Endothelial cell (in vitro differentiated cells): ENCODE results near the gene RAB31. TPM values are rescaled to one million over a fixed set of nuclear protein-coding genes. Genes with fewer than 3 reads are reported as not detected.

Source experiments
- DNase-seq: peaks from one replicate; pipeline ENCODE4 v3.0.0; 2021; ENCODE audit warnings: low spot score
- H3K27ac Mint-ChIP-seq: one replicate; pipeline ENCODE4 v1.8.0; 2021; ENCODE audit warnings: mixed read lengths, inconsistent platforms; ENCODE audit not compliant: unreplicated experiment
- H3K27me3 Mint-ChIP-seq: one replicate; pipeline ENCODE4 v1.8.0; 2021; ENCODE audit warnings: mild to moderate bottlenecking, moderate library complexity, mixed read lengths, inconsistent platforms; ENCODE audit not compliant: unreplicated experiment
- H3K36me3 Mint-ChIP-seq: one replicate; pipeline ENCODE4 v1.8.0; 2021; ENCODE audit warnings: mild to moderate bottlenecking, low read depth, mixed read lengths, inconsistent platforms; ENCODE audit not compliant: unreplicated experiment
- H3K4me1 Mint-ChIP-seq: one replicate; pipeline ENCODE4 v1.8.0; 2021; ENCODE audit warnings: mild to moderate bottlenecking, mixed read lengths, inconsistent platforms; ENCODE audit not compliant: unreplicated experiment
- H3K4me3 Mint-ChIP-seq: one replicate; pipeline ENCODE4 v1.8.0; 2021; ENCODE audit warnings: mild to moderate bottlenecking, mixed read lengths, inconsistent platforms; ENCODE audit not compliant: unreplicated experiment
- H3K9me3 Mint-ChIP-seq: one replicate; pipeline ENCODE4 v1.8.0; 2021; ENCODE audit warnings: mixed read lengths, inconsistent platforms; ENCODE audit not compliant: unreplicated experiment
- CTCF ChIP-seq: fragments of 200-600 bp; sonication (generic); IDR thresholded peaks from one replicate; pipeline ENCODE4 v1.5.0; 2021; ENCODE audit warnings: antibody characterized with exemption; ENCODE audit not compliant: unreplicated experiment
- total RNA-seq: library from RNA; stranded (reverse); fragmentation: NEBNext Ultra II Directional; extraction: Animal tissue kit (Norgen Biotek cat#: 25700); gene quantifications from one replicate; pipeline ENCODE4 v1.2.1, GENCODE V29; 2021; ENCODE audit not compliant: unreplicated experiment

Gene RAB31
- total RNA-seq, 1 donor from 2014 or later: 88.8 TPM

- Mint-ChIP-seq H3K9me3 (no peaks in the 10 kb centered on the region), H3K36me3 (peaks cover 13% of the 10 kb centered on the region), H3K27me3 (no peaks in the 10 kb centered on the region), H3K4me1 (no peaks in the 10 kb centered on the region), H3K27ac (no peak overlapping the region), H3K4me3 (no peak overlapping the region)
- no peak for TF ChIP-seq CTCF
- DNase-seq: no peak
Observed at GRCh38 chr18:9814431-9814830, 106.3 kb downstream of the RAB31 start.

GRCh38 chr18:9817286-9817685 is 109.2 kb downstream of the RAB31 start:
- Mint-ChIP-seq H3K4me3 (peak overlapping the region; percentile 43), H3K27me3 (no peaks in the 10 kb centered on the region), H3K36me3 (peaks cover 13% of the 10 kb centered on the region), H3K4me1 (peaks cover 6% of the 10 kb centered on the region), H3K9me3 (no peaks in the 10 kb centered on the region), H3K27ac (no peak overlapping the region)
- no peak for DNase-seq
- TF ChIP-seq CTCF: no peak

GRCh38 chr18:9817725-9818422 is 109.8 kb downstream of the RAB31 start:
- no peak overlapping the region for H3K27ac Mint-ChIP-seq
- peaks cover 6% of the 10 kb centered on the region for H3K4me1 Mint-ChIP-seq
- no peaks in the 10 kb centered on the region for H3K9me3 Mint-ChIP-seq
- no peak for DNase-seq
- no peaks in the 10 kb centered on the region for H3K27me3 Mint-ChIP-seq
- no peak for TF ChIP-seq CTCF
- no peak overlapping the region for H3K4me3 Mint-ChIP-seq
- peaks cover 13% of the 10 kb centered on the region for H3K36me3 Mint-ChIP-seq

GRCh38 chr18:9818423-9818734 is 110.3 kb downstream of the RAB31 start:
- H3K27me3 Mint-ChIP-seq: no peaks in the 10 kb centered on the region
- no peak overlapping the region for H3K27ac Mint-ChIP-seq
- TF ChIP-seq CTCF: no peak
- no peak overlapping the region for H3K4me3 Mint-ChIP-seq
- DNase-seq: no peak
- peaks cover 13% of the 10 kb centered on the region for H3K36me3 Mint-ChIP-seq
- H3K4me1 Mint-ChIP-seq: peaks cover 6% of the 10 kb centered on the region
- no peaks in the 10 kb centered on the region for H3K9me3 Mint-ChIP-seq

- DNase-seq: no peak
- H3K27me3 Mint-ChIP-seq: no peaks in the 10 kb centered on the region
- H3K36me3 Mint-ChIP-seq: peaks cover 9% of the 10 kb centered on the region
- no peak for TF ChIP-seq CTCF
- no peak overlapping the region for H3K27ac Mint-ChIP-seq
- H3K4me3 Mint-ChIP-seq: no peak overlapping the region
- peaks cover 11% of the 10 kb centered on the region for H3K4me1 Mint-ChIP-seq
- no peaks in the 10 kb centered on the region for H3K9me3 Mint-ChIP-seq
Observed at GRCh38 chr18:9820127-9820526, 112.0 kb downstream of the RAB31 start.
